Subcutaneous adipose tissue (tissue), 4 donors: ENCODE results near the gene SUN2. TPM values are rescaled to one million over a fixed set of nuclear protein-coding genes. Genes with fewer than 3 reads are reported as not detected.

Source experiments
- total RNA-seq, 4 donors: library from RNA; depleted of rRNA; stranded (reverse); fragments of >200 nt; gene quantifications; one replicate each; pipeline ENCODE4 v1.1.0, GENCODE V29; 2016
- TF ChIP-seq, protein P1 (sequence below): fragments of 450-650 bp; IDR thresholded peaks from one replicate; pipeline ENCODE4 v1.5.1; 2016; ENCODE audit warnings: low read depth, mild to moderate bottlenecking, control low read depth, antibody characterized with exemption, moderate library complexity

Gene SUN2
- total RNA-seq, 4 donors from 2014 or later: 177 to 749 (median 361) TPM

DNA sequence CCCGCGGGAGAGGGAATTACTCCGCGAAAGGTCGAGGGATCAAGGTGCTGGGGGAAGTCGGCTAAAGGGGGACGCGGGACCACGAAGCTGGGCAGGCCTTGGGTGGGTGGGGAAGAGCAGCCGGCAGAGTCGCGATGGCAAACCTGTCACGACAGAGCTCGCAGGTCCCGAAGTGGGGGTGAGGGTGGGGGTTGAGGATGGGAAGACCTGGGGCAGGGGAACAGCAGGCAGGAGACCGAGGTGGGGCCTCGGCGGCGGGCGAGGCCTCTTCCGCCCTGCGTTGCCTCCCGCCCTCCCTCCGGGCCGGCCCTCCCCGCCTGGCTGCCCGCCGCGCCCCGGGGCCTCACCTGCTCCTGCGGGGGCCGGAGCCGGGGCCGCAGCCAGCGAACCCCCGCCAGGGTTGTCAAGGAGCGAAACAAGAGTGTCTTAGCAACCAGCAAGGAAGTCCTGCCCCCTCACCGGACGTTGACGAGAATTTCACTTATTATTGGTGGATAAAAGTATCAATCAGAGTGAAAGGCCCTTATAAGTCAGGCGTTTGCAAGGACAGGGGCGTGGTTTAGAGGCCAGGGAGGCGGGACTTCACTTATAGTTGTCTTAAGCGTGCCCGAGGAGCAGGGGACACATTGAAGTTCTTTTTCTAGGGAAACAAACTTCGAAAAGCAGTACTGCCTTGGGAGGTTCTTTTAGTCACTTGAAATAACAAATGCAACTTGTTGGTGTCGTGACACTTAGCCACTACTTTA lies 38.1 kb upstream of the SUN2 start, which contains the start of gene DNAL4:
DNAL4 (minus strand) TSS at position 423 of the 746 bp plus-strand sequence. CDS start 11,412 bp downstream, outside the sequence.
- TF ChIP-seq, protein P1, sequence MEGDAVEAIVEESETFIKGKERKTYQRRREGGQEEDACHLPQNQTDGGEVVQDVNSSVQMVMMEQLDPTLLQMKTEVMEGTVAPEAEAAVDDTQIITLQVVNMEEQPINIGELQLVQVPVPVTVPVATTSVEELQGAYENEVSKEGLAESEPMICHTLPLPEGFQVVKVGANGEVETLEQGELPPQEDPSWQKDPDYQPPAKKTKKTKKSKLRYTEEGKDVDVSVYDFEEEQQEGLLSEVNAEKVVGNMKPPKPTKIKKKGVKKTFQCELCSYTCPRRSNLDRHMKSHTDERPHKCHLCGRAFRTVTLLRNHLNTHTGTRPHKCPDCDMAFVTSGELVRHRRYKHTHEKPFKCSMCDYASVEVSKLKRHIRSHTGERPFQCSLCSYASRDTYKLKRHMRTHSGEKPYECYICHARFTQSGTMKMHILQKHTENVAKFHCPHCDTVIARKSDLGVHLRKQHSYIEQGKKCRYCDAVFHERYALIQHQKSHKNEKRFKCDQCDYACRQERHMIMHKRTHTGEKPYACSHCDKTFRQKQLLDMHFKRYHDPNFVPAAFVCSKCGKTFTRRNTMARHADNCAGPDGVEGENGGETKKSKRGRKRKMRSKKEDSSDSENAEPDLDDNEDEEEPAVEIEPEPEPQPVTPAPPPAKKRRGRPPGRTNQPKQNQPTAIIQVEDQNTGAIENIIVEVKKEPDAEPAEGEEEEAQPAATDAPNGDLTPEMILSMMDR: no peak

DNA sequence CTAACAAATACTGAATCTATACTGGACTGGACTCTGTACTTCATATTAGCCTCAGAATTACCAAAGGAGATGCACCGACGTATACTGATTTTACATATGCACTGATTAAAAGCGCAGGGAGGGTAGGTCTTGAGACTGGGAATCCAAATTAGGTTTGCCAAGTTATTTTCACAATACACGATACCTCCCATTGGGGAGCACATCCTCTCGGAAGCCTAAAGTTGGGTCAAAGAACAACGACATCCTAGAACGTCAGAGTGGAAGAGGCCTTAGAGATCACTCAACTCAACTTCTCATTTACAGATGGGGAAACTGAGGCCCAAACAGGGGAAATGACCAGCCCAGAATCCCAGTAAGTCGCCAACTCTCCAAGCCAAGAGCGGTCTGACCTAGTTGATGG lies 37.5 kb upstream of the SUN2 start:
- TF ChIP-seq, protein P1: no peak

GRCh38 chr22:38792833-38793232 lies 37.0 kb upstream of the SUN2 start:
- TF ChIP-seq, protein P1: no peak

GRCh38 chr22:38789606-38790005 lies 33.8 kb upstream of the SUN2 start:
- TF ChIP-seq, protein P1: no peak

DNA sequence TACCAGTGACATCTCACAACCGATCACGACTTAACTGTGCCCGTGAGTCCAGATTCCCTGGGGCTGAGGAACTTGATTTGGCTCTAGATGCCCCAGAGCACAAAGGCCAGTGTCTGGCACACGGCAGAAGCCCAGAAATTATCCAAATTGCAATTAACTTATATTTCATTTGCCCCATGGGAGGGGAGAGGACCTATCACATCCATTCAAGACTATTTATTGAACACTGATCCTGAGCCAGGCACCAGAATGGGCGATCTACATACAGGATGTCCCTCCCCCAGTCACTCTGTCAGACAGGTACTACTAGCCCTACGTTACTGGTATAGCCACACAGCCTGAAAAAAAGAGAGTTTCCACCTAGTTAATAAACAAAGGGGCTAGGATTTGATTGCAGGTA lies 33.0 kb upstream of the SUN2 start:
- TF ChIP-seq, protein P1: no peak

DNA sequence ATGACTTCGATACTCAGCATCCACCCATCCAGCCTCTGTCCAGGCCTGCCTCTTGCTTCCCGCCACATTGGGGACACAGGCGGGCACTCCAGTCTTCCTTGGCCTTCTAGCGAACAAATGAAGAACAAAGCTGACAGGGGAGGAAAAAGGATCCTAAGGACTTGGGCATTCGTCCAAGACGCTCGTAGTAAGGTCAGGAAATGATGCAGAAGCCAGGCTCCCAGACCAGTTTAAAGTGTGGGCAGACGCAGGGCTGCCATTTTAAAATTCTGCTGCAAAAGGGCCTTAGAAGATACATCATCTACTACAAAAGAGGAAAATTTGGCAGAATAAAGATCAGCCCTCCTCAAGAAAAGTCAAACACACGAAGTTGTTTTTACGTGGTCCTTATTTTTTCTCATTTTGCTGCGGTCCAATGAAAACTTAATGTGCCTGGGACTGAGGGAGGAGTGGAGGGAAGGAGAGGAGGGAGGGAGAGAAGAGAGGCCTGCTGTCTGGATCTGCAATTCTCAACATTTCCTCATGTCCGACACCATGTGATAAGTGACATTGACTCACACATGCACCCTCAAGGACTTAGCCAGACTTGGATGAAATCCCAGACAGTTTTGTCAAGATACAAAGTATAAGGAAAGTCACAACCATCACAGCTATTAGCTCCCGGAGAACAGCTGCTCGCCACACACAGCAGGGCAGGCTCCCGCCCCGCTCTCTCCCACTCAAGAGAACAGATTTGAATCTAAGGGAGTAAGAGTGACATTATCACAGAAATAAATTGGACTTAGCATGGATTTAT lies 32.4 kb upstream of the SUN2 start:
- TF ChIP-seq, protein P1: no peak

DNA sequence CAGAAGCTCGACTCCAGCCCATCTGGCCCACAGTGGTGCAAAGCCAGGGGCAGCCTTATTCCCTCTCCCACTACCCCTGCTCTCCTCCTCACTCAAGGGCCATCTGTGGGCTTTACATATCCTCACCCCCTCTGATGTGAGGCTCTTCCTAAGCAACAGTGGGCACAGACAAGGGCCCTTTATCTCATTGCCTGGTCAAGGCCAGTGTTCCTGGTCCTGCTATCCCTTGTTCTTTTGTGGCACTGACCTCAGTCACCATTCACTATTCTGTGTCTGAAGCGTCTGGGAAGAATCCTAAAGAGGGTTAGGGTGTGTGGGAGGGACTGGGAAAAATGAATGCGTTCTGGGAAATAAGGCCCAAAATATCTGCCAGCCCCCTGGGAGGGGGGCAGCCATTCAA lies 30.8 kb upstream of the SUN2 start:
- TF ChIP-seq, protein P1: no peak
